Measurements from ENCODE around the gene ZNF212. TPM values are rescaled to one million over a fixed set of nuclear protein-coding genes. Genes with fewer than 3 reads are reported as not detected.

ZNF212 gene
- polyA plus RNA-seq, 1 donor from 2014 or later: 12.2 TPM

- H3K27ac ChIP-seq (ENCODE audit: low read length): no peak overlapping the region
These were observed 29.8 kb upstream of the ZNF212 start for GRCh38 chr7:149209518-149210269.

DNA sequence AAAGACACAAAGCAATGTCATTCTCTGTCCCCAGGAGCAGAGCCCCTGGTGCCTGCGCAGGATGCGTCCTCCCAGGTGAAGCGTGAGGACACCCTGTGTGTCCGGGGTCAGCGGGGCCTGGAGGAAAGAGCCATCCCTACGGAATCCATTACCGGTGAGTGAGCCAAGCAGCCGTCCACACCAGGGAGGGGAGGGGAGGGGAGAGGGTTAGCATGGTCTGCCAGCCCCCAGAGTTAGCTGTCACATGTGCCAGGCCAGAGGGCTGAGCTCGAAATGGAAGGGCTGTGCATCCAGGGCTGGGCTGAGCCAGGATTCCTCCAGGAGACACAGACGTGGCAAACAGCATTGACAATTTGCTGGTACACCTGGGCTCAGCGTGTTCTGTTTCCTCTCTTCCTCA, 28.9 kb upstream of the ZNF212 start:
- H3K36me3 ChIP-seq (ENCODE audit: insufficient read depth, low read length): peaks cover 12% of the 10 kb centered on the region
- no peak overlapping the region for H3K4me2 ChIP-seq (ENCODE audit: low read length)
- no peaks in the 10 kb centered on the region for H3K9me3 ChIP-seq (ENCODE audit: low read length)
- no peaks in the 10 kb centered on the region for H3F3A ChIP-seq (ENCODE audit: insufficient read depth, low read length, poor library complexity, severe bottlenecking)
- no peak overlapping the region for H3K9ac ChIP-seq (ENCODE audit: low read length)
- H3K9me2 ChIP-seq (ENCODE audit: insufficient read depth, low read length): no peaks in the 10 kb centered on the region
- no peaks in the 10 kb centered on the region for H3K79me2 ChIP-seq (replicated peaks; ENCODE audit: insufficient read depth, low read length)
- no peaks in the 10 kb centered on the region for H4K20me1 ChIP-seq (ENCODE audit: insufficient read depth)
- no peak overlapping the region for H2AFZ ChIP-seq (ENCODE audit: low read depth, low read length)
- no peak overlapping the region for H3K27ac ChIP-seq (ENCODE audit: low read length)
- H3K4me3 ChIP-seq (ENCODE audit: low read length): no peak overlapping the region
- H3K27me3 ChIP-seq (ENCODE audit: insufficient read depth, low read depth, low read length): no peaks in the 10 kb centered on the region
- TF ChIP-seq SMC3 (conservative IDR thresholded peaks at IDR 0.05; ENCODE audit: poor library complexity) (no peak), CTCF (IDR thresholded peaks at IDR 0.05; ENCODE audit: poor library complexity, severe bottlenecking) (no peak), EP300 (conservative IDR thresholded peaks at IDR 0.05; ENCODE audit: poor library complexity, severe bottlenecking) (no peak), MXI1 (conservative IDR thresholded peaks at IDR 0.05; ENCODE audit: poor library complexity, severe bottlenecking) (no peak), EZH2 (IDR thresholded peaks at IDR 0.05; ENCODE audit: borderline replicate concordance, insufficient read depth, low read length, poor library complexity, severe bottlenecking) (no peak), POLR2AphosphoS5 (IDR thresholded peaks at IDR 0.05) (no peak), RAD21 (conservative IDR thresholded peaks at IDR 0.05) (no peak), TAF1 (IDR thresholded peaks at IDR 0.05; ENCODE audit: low read depth) (no peak)
- TF ChIP-seq, protein P1, sequence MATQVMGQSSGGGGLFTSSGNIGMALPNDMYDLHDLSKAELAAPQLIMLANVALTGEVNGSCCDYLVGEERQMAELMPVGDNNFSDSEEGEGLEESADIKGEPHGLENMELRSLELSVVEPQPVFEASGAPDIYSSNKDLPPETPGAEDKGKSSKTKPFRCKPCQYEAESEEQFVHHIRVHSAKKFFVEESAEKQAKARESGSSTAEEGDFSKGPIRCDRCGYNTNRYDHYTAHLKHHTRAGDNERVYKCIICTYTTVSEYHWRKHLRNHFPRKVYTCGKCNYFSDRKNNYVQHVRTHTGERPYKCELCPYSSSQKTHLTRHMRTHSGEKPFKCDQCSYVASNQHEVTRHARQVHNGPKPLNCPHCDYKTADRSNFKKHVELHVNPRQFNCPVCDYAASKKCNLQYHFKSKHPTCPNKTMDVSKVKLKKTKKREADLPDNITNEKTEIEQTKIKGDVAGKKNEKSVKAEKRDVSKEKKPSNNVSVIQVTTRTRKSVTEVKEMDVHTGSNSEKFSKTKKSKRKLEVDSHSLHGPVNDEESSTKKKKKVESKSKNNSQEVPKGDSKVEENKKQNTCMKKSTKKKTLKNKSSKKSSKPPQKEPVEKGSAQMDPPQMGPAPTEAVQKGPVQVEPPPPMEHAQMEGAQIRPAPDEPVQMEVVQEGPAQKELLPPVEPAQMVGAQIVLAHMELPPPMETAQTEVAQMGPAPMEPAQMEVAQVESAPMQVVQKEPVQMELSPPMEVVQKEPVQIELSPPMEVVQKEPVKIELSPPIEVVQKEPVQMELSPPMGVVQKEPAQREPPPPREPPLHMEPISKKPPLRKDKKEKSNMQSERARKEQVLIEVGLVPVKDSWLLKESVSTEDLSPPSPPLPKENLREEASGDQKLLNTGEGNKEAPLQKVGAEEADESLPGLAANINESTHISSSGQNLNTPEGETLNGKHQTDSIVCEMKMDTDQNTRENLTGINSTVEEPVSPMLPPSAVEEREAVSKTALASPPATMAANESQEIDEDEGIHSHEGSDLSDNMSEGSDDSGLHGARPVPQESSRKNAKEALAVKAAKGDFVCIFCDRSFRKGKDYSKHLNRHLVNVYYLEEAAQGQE (IDR thresholded peaks at IDR 0.05; ENCODE audit: borderline replicate concordance): no peak

More at GRCh38 chr7:149209518-149210269, 29.8 kb upstream of the ZNF212 start:
- Histone ChIP-seq H3K4me3 (ENCODE audit: low read length) (no peak overlapping the region), H2AFZ (ENCODE audit: low read depth, low read length) (no peak overlapping the region), H3F3A (ENCODE audit: insufficient read depth, low read length, poor library complexity, severe bottlenecking) (no peaks in the 10 kb centered on the region), H3K36me3 (ENCODE audit: insufficient read depth, low read length) (peaks cover 12% of the 10 kb centered on the region), H3K27me3 (ENCODE audit: insufficient read depth, low read depth, low read length) (no peaks in the 10 kb centered on the region), H3K79me2 (replicated peaks; ENCODE audit: insufficient read depth, low read length) (no peaks in the 10 kb centered on the region), H3K4me2 (ENCODE audit: low read length) (no peak overlapping the region), H3K9me2 (ENCODE audit: insufficient read depth, low read length) (no peaks in the 10 kb centered on the region), H4K20me1 (ENCODE audit: insufficient read depth) (no peaks in the 10 kb centered on the region), H3K9ac (ENCODE audit: low read length) (no peak overlapping the region), H3K9me3 (ENCODE audit: low read length) (no peaks in the 10 kb centered on the region)
- TF ChIP-seq POLR2AphosphoS5 (IDR thresholded peaks at IDR 0.05) (no peak), CTCF (IDR thresholded peaks at IDR 0.05; ENCODE audit: poor library complexity, severe bottlenecking) (peak; percentile 64), SMC3 (conservative IDR thresholded peaks at IDR 0.05; ENCODE audit: poor library complexity) (peak; percentile 50)

Measured in neural cell (in vitro differentiated cells).